Measurements from ENCODE around the gene TOP3A.

DNA sequence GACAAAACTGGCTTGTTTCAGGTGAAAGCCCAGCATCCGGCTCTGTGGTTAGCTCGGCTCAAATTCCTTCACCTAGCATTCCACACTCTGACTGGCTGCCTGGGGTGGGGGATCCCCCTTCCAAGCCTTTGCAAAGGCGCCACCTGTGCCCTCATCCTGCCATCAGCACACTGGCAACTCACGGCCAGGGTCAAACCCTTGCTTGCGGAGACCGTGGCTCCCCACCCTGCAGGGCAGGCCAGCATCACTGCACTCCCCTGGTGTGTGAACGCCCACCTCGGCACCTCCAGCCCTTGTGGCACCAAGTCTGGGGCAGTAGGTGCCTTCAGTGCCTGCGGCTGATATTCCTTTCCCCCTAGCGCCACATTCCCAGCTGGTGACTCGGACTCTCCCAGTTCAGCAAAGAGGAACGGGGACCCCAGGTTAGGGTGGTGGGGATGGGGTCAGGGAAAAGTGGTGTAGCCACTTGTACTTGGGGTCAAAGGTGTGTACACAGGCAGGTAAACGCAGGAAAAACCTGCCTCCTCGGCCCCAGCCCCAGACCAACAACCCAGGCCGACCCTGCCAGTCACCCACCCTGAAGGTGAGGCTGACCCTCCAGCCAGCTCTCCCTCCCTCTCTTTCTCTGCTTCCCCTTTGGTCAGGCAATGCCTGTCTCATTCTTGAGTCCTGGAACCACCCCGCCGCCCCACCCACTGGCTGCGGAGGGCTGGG, 57.4 kb downstream of the TOP3A start:
- no peak for TF ChIP-seq POLR2A (IDR thresholded peaks at IDR 0.05)
- TF ChIP-seq, protein P1, sequence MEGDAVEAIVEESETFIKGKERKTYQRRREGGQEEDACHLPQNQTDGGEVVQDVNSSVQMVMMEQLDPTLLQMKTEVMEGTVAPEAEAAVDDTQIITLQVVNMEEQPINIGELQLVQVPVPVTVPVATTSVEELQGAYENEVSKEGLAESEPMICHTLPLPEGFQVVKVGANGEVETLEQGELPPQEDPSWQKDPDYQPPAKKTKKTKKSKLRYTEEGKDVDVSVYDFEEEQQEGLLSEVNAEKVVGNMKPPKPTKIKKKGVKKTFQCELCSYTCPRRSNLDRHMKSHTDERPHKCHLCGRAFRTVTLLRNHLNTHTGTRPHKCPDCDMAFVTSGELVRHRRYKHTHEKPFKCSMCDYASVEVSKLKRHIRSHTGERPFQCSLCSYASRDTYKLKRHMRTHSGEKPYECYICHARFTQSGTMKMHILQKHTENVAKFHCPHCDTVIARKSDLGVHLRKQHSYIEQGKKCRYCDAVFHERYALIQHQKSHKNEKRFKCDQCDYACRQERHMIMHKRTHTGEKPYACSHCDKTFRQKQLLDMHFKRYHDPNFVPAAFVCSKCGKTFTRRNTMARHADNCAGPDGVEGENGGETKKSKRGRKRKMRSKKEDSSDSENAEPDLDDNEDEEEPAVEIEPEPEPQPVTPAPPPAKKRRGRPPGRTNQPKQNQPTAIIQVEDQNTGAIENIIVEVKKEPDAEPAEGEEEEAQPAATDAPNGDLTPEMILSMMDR (IDR thresholded peaks at IDR 0.05) = no peak
